Ovary (tissue), 3 donors: Measurements from ENCODE around the gene KLRC3.
"Not testable (repeated sequence)": the region's sequence is repeated elsewhere in the genome, so short reads cannot be mapped to it uniquely, and the experiment has no call there.

Experiments
- EP300 ChIP-seq: sonication (generic); formaldehyde crosslinking; IDR thresholded peaks from one replicate; pipeline ENCODE4 v1.6.1; 2017; ENCODE audit warnings: antibody characterized with exemption
- POLR2A ChIP-seq: fragments of 450-650 bp; IDR thresholded peaks from one replicate; pipeline ENCODE4 v1.6.1; 2017; ENCODE audit warnings: antibody characterized with exemption, mild to moderate bottlenecking, moderate library complexity
- TF ChIP-seq, protein P1 (sequence below), 3 donors: fragments of 450-650 bp in 2 of 3; fragments of 200-600 bp in 1 of 3; IDR thresholded peaks; one replicate each; pipeline versions ENCODE4 v1.5.1 to v1.8.0; 2016 to 2022; ENCODE audit warnings: antibody characterized with exemption in 3 of 3, mild to moderate bottlenecking in 1 of 3
- donor health status: DM: no; HTN: no; CAD: no.

GRCh38 chr12:10420334-10420733 is at the start of gene KLRC3:
- not testable (repeated sequence) for TF ChIP-seq POLR2A, EP300
- TF ChIP-seq, protein P1, sequence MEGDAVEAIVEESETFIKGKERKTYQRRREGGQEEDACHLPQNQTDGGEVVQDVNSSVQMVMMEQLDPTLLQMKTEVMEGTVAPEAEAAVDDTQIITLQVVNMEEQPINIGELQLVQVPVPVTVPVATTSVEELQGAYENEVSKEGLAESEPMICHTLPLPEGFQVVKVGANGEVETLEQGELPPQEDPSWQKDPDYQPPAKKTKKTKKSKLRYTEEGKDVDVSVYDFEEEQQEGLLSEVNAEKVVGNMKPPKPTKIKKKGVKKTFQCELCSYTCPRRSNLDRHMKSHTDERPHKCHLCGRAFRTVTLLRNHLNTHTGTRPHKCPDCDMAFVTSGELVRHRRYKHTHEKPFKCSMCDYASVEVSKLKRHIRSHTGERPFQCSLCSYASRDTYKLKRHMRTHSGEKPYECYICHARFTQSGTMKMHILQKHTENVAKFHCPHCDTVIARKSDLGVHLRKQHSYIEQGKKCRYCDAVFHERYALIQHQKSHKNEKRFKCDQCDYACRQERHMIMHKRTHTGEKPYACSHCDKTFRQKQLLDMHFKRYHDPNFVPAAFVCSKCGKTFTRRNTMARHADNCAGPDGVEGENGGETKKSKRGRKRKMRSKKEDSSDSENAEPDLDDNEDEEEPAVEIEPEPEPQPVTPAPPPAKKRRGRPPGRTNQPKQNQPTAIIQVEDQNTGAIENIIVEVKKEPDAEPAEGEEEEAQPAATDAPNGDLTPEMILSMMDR (IDR thresholded peaks at IDR 0.05): not testable (repeated sequence)
